Measurements from ENCODE around the gene LRRC47.

LRRC47 gene

GRCh38 chr1:3796215-3797061 lies at the start of gene LRRC47:
Gene LRRC47, minus strand, starts transcription at chr1:3796498. Its CDS starts 22 bp downstream, at chr1:3796476.
- DNase-seq, result peak; percentile 94

- no peak for DNase-seq
These were observed 46.6 kb upstream of the LRRC47 start for GRCh38 chr1:3842912-3843311.

GRCh38 chr1:3841491-3841890 lies 45.2 kb upstream of the LRRC47 start:
- no peak for DNase-seq

- no peak for DNase-seq
These were observed 42.5 kb upstream of the LRRC47 start for GRCh38 chr1:3838788-3839187.

- DNase-seq, result no peak
These were observed 41.4 kb upstream of the LRRC47 start for GRCh38 chr1:3837685-3838084.

- no peak for DNase-seq
These were observed 40.9 kb upstream of the LRRC47 start for GRCh38 chr1:3837200-3837599.

- no peak for DNase-seq
These were observed 40.1 kb upstream of the LRRC47 start for GRCh38 chr1:3836421-3836820.

- DNase-seq, result no peak
These were observed 38.4 kb upstream of the LRRC47 start for GRCh38 chr1:3834701-3835100.

GRCh38 chr1:3831689-3832088 lies 35.4 kb upstream of the LRRC47 start:
- DNase-seq, result no peak

GRCh38 chr1:3828391-3828790 lies 32.1 kb upstream of the LRRC47 start:
- DNase-seq, result no peak

GRCh38 chr1:3827813-3828307 lies 31.6 kb upstream of the LRRC47 start:
- no peak for DNase-seq

- DNase-seq, result no peak
These were observed 29.1 kb upstream of the LRRC47 start for GRCh38 chr1:3825356-3825755.

GRCh38 chr1:3824650-3825049 lies 28.4 kb upstream of the LRRC47 start:
- DNase-seq, result no peak

GRCh38 chr1:3822421-3822820 lies 26.1 kb upstream of the LRRC47 start:
- DNase-seq, result no peak

GRCh38 chr1:3821908-3822307 lies 25.6 kb upstream of the LRRC47 start:
- DNase-seq, result no peak

GRCh38 chr1:3821447-3821846 lies 25.1 kb upstream of the LRRC47 start:
- no peak for DNase-seq

GRCh38 chr1:3821004-3821403 lies 24.7 kb upstream of the LRRC47 start:
- no peak for DNase-seq

GRCh38 chr1:3820316-3820715 lies 24.0 kb upstream of the LRRC47 start:
- no peak for DNase-seq

GRCh38 chr1:3819771-3820200 lies 23.5 kb upstream of the LRRC47 start:
- no peak for DNase-seq

GRCh38 chr1:3817821-3818597 lies 21.7 kb upstream of the LRRC47 start:
- no peak for DNase-seq

GRCh38 chr1:3817138-3817740 lies 20.9 kb upstream of the LRRC47 start:
- DNase-seq, result no peak

- no peak for DNase-seq
These were observed 20.2 kb upstream of the LRRC47 start for GRCh38 chr1:3816331-3817137.

Data from activated CD4-positive, alpha-beta T cell treated with anti-CD3 and anti-CD28 coated beads, Interleukin-2, amount 50 U/mL, for 4 hours (primary cell).